HG03064 (cell line): Measurements from ENCODE around the gene BAD.
A peak's percentile ranks its signal among the peaks of the same experiment; 100 is the strongest.
"Not testable (repeated sequence)": the region's sequence is repeated elsewhere in the genome, so short reads cannot be mapped to it uniquely, and the experiment has no call there.

Experiments used
- ATAC-seq: cut with Tn5 transposase; IDR thresholded peaks from one replicate; pipeline ENCODE4 v1.9.1; 2021; ENCODE audit warnings: low read depth; ENCODE audit not compliant: unreplicated experiment

The BAD gene

GRCh38 chr11:64284048-64284961, at the start of gene BAD:
Gene BAD, minus strand, starts transcription at chr11:64284665. Its CDS starts 297 bp downstream, at chr11:64284368.
- peak; percentile 50 for ATAC-seq

- no peak for ATAC-seq
Measured at GRCh38 chr11:64333556-64333955, 49.1 kb upstream of the BAD start.

- no peak for ATAC-seq
Measured at GRCh38 chr11:64331569-64332371, 47.3 kb upstream of the BAD start.

GRCh38 chr11:64330888-64331287, 46.4 kb upstream of the BAD start:
- ATAC-seq, result no peak

- ATAC-seq, result no peak
Measured at GRCh38 chr11:64327993-64328392, 43.5 kb upstream of the BAD start.

- ATAC-seq, result no peak
Measured at GRCh38 chr11:64327375-64327774, 42.9 kb upstream of the BAD start.

- no peak for ATAC-seq
Measured at GRCh38 chr11:64324692-64325469, 40.4 kb upstream of the BAD start.

- not testable (repeated sequence) for ATAC-seq
Measured at GRCh38 chr11:64323984-64324383, 39.5 kb upstream of the BAD start.

GRCh38 chr11:64323373-64323772, 38.9 kb upstream of the BAD start:
- ATAC-seq, result no peak

GRCh38 chr11:64322925-64323260, 38.4 kb upstream of the BAD start:
- no peak for ATAC-seq

GRCh38 chr11:64321533-64321932, 37.1 kb upstream of the BAD start:
- ATAC-seq, result no peak

- ATAC-seq, result no peak
Measured at GRCh38 chr11:64321026-64321425, 36.6 kb upstream of the BAD start.

GRCh38 chr11:64320556-64320955, 36.1 kb upstream of the BAD start:
- no peak for ATAC-seq

- no peak for ATAC-seq
Measured at GRCh38 chr11:64318766-64319761, 34.6 kb upstream of the BAD start.

GRCh38 chr11:64317961-64318765, 33.7 kb upstream of the BAD start, which contains the start of gene PRDX5:
Gene PRDX5, plus strand, starts transcription at chr11:64318121. Its CDS starts 95 bp downstream, at chr11:64318216.
- ATAC-seq, result peak; percentile 56

GRCh38 chr11:64317325-64317960, 33.0 kb upstream of the BAD start, which contains the start of gene TRMT112:
Gene TRMT112, minus strand, starts transcription at chr11:64317559. Its CDS starts 33 bp downstream, at chr11:64317526.
- ATAC-seq, result peak; percentile 41

GRCh38 chr11:64316672-64317324, 32.3 kb upstream of the BAD start:
- ATAC-seq, result no peak
